HG02970 (cell line): ENCODE measurements around the gene KATNB1.
"Not testable (repeated sequence)": the region's sequence is repeated elsewhere in the genome, so short reads cannot be mapped to it uniquely, and the experiment has no call there.

Experiments used
- ATAC-seq: cut with Tn5 transposase; IDR thresholded peaks from one replicate; pipeline ENCODE4 v1.9.1; 2021; ENCODE audit warnings: mild to moderate bottlenecking, moderate library complexity, moderate number of reproducible peaks; ENCODE audit not compliant: unreplicated experiment, low FRiP score

The KATNB1 gene

DNA sequence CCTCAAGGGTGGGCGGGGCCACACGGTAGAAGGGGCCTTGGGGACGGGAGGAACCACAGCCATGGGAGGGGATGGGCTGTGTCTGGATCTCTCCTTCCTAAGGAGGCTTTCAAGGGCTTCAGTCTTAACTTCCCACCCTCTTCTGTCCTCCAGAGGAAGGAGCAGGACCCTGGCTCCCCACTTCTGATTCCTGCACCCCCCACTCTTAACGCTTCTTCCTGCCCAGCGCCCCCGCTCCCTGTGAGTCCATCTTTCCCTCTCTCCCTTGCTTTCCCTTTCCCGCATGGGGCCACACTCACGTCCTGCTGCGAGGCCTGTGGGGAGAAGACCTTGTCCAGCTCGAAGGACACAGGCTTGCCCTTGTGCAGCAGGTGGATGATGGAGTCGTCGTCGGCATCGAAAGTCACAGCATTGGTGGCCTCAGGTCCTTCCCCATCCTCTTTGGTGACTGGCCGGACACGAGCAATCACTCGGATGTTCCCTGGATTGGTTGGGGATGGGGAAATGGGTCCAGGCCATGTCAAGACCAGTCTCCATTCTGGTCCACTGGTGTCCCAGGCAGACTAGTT, 29.7 kb downstream of the KATNB1 start:
- ATAC-seq: no peak

DNA sequence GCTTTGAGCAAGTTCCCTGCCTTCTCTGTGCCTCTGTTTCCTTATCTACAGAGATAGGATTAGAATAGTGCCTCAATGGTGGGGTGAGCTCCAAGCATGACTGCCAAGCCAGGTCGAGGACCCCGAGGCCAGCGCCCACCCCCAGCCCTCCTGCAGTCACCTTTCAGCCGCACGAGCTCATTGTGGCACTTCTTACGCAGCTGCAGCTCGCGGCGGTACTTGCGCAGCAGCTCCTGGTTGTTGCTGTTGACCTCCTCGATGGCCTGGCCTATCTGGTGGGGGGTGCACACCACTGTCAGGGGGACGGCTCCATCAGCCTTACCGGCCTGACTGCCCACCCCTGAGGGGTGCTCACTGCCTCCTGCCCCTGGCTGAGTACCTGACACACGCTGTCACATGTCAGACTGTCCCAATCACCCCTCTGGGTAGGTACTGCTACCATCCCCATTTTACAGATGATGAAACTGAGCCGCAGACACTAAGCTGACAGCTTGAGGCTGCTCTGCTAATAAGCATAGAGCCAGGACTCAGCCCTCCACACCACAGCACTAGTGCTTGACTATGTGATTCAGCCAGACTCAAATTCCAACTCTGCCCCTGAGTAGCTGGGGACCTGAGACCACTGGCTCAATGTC, 31.3 kb downstream of the KATNB1 start:
- no peak for ATAC-seq

DNA sequence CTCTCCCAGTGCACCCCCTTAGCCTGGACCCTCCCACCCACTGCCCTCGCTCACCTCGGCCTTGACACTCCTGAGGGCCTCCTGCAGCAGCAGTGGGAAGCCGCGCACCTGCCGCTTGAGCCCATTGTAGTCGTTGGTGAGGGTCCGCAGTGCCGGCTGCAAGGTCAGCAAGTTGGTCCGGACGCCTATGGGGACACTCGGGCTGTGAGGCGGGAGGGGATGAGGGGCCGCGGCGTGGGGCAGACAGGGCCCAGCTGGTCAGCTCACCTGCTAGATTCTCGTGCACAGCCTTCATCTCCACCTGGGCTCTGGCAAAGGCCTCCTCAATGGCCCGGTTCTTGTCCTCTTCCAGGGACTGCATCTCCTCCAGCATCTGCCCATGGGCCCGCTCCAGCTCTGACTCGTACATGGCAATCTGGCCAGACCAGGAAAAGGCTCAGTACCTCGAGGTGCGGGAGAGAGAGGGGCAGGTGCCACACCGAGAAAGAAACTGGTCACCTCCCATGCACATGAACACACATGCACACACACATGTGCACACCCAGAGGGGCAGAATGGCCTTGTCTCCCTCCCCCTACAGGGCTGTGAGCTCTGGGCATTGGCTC, 34.1 kb downstream of the KATNB1 start:
- no peak for ATAC-seq

DNA sequence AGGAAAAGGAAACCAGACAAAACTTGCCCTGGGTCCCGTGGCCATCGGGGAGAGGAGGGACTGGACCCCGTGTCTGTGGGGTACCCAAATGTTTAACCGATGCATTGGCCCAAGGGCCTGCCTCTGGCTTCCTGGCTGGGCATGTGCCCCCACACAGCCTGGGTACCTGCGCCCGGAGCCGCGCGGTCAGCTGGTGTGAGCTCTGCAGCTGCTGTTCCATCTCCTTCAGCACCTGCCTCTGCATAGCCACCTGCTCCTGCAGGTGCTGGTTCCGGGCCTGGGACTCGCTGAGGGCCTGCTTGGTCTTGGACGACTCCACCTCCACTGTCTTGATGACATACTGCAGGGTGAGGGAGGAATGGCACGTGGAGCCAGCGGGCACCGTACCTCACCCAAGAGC, 34.8 kb downstream of the KATNB1 start:
- no peak for ATAC-seq

DNA sequence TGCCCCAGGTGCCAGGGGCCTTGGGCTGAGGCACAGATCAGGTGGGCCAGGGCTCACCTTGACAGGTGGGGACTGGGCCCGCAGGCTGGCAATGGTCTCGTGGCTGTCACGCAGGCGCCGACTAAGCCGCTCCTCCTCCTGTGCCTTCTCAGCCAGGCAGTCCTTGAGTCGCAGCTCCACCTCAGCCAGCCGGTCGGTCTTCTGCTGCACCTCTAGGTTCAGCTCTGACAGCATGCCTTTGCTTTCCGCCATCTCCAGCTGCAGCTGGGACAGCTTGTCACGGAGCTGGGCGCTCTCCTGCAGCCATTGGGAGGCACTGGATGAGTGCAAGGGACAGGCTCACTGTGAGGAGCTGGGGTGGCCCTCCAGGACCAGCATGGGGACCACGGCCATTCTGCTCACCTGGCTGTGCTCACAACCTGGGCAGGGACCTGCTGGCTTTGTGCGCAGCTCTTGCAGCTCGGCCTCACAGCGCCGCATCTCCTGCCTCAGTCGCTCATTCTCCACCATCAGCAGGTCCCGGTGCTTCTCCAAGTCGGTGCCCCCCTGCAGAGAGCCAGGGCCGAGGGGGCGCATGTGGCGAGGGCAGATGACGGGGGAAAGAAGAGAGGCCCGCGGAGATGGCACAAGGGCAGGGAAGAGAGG, 35.7 kb downstream of the KATNB1 start:
- ATAC-seq: no peak

DNA sequence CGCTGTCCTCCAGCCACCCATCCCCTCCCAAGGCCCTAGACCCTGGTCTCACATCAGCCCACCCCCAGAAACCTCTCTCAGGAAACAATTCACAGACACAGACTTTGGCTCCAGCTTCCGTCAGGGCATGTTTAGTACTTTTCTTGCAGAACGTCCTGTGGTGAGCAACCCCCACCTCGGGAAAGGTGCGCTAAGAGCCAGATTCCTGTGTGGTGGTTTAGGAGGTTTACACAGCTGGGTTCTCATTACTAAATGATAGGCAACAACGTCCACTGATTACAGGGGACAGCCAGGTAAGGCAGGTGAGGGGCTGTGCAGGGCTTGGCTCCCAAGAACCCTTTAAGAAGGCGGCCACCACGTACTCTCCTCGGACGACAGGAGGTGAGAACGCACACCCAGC, 37.4 kb downstream of the KATNB1 start:
- no peak for ATAC-seq

DNA sequence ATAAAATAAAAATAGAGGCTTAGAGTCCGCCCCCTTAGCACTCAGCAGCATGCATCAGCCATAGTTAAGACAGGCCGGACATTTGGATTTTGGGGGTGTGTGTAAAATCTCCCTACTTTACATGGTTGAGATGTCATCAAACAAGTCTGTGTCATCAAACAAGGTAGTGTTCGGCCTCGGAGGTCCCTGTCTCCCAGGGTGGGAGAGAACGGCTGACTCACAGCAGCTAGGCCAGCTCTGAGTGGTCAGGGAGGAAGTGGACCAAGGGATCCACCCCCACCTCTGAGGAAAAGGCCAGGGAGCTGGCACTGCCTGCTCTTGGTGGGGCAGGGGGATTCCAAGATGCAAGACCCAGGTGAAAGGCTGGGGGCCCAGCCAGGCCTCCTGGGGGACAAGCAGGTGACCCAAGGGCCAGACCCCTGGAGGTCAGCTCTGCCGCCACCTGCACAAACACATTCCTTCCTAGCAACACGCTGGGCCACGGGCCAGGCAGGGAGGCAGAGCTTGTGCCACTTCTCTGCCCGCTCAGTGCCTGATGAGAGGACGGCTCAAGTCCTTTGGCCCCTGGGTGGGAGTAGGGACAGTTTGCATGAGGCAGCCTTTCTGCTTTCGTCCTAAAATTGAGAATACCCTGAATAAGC, 38.2 kb downstream of the KATNB1 start:
- ATAC-seq: no peak

DNA sequence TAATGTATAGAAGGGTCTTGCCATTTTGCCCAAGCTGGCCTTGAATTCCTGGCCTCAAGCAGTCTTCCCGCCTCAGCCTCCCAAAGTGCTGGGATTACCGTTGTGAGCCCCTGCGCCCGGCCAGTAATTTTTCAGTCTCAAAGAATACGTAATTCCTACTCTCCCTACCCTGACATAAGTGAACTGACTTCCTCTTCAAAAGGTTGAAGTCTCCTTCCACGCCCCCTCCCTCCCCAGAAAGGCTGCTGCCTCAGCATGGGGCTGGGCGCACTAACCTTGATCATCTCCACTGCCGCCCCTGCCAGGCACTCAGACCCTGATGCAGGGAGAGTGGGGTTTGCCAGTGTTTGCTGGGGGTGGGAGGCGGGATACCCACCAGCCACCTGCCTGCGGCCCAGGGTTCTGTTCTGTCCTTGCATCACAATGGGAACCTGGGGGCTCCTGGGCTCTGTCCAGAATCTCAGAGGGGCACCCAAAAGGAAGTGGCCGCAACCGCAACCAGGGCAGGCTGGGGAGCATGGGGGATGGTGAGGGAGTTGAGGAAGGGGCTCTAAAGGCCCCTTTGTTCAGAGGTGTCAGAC, 39.2 kb downstream of the KATNB1 start:
- ATAC-seq: no peak

DNA sequence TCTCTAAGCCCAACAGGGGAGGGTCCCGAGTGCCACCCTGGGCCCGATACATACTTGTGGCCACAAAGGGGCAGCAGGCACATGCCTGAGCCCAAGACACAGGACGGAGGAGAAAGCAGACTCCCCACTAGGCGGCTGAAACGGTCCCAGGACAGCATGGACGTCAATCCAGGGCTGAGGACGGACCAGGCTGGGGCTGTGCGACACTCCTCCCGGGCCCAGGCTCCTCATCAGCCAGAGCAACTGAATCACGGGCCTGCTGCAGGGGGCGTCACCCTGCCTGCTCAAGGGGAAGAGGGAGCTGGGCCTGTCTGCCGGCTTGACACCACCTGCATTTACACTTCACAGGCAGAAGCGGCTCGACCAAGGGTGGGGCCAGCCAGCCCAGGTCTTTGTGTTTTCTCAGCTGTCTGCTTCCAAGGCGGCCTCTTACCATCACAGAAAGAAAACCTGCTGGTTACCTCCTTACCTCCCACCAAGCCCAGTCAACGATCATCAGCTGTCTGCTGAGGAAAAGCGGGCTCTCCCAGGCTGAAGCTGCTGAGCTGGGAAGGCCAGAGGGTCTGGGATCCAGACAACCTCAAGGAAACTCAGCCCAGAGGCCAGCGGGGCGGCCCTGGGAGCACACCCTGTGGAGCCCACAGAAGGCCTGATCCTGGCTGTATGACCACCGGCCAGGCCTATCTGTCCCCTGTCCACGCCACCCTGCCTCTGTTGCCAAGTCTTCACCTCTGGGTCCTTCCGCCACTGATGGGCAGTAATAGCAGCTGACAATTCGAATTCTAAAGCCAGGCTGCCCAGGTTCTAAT, 40.3 kb downstream of the KATNB1 start:
- no peak for ATAC-seq

DNA sequence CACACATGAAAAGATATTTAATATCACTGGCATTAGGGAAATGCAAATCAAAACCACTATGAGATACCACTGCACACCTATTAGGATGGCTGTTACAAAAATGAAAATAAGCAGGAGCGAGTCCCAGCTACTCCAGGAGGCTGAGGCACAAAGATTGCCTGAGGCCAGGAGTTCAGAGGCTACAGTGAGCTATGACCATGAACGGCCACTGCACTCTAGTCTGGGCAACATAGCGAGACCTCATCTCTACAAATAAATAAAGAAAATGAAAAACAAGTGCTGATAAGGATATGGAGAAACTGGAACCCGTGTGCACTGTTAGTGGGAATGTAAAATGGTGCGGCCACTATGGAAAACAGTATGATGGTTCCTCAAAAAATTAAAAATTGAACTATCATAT, 43.1 kb downstream of the KATNB1 start:
- no peak for ATAC-seq

DNA sequence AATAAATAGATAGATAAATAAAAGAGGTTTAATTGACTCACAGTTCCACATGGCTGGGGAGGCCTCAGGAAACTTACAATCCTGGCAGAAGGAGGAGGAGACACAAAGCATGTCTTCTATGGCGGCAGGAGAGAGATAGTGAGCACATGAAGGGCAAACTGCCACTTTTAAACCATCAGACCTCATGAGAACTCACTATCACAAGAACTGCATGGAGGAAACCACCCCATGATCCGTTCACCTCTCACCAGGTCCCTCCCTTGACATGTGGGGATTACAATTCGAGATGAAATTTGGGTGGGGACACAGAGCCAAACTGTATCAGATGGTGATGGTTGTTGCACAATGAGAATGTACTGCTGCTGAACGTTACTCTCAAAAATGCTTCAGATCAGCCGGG, 44.3 kb downstream of the KATNB1 start:
- not testable (repeated sequence) for ATAC-seq

DNA sequence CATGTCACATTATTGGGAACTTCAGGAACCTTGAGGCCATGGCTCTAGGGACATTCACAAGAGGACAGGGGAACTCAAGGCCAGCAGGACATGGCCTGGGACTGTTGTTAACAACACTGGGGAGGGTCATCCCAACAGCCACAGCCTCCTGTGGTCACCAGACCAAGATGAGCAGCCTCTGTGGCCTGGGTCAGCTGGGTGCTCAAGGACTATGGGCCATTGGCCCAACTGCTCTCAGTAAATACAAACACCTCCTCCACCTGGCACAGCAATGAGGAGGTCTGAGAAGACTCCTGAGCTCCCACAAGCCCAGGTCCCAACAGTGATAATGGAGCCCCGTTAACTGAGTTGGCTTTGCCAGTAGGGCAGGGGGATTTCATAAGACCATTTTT, 45.8 kb downstream of the KATNB1 start:
- ATAC-seq: no peak

DNA sequence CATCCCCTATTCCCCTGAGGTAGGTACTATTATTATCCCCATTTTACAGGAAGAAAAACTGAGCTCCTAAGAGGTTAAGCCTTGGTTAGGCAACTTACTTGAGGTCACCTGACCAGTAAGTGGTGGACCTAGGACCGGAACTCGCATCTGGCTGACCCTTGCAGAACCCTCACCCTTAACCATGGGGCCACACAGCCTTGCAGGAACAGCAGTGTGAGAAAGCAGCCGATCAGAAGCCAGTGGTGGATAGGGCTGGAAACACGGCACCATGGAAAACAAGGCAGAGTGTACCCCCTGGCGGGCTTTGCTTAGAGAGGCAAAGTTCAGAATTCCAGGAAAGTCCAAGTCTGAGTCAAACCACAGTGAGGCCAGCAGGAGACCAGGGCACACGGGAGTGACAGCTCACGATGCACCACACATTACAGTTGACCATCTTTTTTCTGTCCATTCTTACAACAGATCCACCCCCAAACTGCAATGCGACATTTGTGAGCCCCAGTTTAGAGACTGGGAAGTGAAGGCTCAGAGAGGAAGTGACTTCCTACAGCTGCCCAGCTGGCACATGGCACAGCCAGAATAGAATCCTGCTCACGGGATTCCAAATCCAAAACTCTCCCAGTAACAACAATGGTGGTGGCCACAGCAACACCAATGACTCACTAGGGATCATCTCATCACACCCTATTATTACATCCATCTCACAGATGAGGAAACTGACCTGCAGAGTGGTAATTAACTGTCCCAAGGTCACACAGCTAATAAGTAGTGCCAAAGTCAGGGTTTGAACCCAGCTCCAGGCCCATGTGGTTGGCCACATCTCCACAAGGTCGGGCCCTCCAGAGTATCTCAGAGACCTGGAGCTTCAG, 46.4 kb downstream of the KATNB1 start:
- ATAC-seq: no peak

DNA sequence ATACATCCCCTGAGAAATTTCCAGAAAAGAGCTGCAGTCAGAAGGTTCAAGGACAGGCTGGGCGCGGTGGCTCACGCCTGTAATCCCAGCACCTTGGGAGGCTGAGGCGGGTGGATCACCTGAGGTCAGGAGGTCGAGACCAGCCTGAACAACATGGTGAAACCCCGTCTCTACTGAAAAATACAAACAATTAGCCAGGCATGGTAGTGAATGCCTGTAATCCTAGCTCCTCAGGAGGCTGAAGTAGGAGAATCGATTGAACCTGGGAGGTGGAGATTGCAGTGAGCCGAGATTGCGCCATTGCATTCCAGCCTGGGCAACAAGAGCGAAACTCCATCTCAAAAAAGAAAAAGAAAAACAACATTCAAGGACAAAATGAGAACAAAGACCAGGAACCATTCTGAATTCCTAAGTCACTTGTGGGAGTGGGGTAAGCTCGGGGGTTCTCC, 47.1 kb downstream of the KATNB1 start:
- not testable (repeated sequence) for ATAC-seq

DNA sequence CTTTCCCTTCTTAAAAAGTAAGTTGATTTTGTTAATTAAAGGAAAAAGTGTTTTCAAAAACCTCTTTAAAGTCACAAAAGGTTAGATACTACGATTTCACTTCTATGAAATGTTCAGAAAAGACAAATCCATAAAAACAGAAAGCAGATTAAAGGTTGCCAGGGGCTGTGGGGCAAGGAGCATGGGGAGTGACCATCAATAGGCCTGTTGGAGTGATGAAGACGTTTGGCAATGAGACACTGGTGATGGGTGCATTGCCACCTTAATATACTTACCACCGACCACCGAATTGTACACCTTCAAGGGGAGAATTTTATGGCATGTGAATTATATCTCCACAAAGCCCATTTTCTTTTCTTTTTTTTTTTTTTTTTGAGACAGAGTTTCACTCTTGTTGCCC, 47.5 kb downstream of the KATNB1 start:
- ATAC-seq: no peak

DNA sequence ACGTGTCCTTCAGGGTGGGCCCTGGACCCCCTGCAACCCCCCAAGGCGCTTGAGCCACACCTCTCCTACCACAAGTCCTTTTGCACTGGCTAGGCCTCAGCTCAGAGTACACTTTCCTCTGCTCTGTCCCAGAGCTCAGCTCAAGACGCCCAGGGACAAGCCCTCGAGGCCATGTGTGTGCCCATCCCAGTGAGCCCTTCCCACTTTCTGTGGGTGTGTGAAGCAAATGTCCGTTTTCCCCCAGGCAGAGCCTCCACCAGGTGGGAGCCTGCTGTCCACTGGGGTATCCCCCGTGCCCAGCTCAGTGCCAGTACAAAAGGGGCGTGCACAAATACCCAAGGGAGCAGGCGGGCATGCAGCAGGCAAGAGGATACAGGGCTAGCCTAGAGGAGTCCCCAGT, 48.3 kb downstream of the KATNB1 start:
- no peak for ATAC-seq

DNA sequence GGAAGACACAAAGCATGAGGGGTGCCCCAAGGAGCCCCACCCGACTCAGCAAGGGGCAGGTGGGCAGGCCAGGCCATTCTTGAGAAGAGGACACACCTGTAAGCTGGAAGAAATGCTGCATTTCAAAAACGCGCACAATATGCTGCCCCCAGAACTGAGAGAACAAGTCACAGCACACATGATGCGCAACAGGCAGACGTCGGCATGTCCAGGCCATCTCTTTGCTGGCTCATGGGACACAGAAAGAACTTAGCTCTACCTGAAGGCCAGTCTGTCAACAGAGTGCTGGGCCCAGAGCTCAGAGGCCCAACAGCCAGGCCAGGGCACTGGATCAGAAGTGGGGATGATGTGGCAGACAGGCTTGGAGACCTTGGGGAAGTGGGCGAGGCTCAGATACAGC, 48.8 kb downstream of the KATNB1 start:
- no peak for ATAC-seq

DNA sequence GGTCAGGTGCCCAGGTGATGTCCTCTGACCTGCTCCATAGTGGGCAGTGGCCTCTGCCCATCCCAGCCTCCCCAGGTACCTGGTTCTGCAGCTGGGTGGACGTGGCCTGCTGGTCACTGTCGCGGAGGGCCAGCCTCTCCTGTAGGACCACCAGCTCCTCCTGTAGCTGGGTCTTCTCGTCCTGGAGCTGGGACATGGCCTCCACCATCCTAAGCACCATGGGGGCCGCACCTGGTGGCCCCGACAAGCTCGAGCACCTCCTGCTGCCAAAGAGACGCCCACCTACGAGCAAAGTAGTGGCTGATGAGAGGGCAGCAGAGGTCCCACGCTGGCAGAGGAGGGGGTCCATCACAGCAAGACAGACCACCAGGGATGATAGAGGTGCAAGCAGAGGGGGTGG, 49.8 kb downstream of the KATNB1 start:
- no peak for ATAC-seq

DNA sequence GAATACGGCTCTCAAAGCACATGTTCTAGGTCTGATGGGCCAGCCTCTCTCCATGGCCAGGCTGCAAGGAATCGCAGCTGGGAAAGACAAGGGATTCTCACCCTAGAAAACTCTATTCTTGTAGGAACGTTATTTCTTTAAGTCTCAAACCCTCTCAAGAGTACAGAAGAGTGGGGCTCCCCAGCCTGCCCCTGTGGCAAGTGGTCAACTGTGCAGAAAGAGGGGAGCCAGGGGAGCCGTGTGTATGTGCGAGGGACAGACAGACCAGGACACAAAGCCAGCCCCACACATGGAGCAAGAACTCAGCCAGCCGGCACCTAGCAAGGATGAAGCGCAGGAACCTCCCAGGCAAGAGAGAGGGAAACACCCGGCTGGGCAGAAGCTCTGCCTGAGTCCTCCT, 50.4 kb downstream of the KATNB1 start:
- no peak for ATAC-seq
